H9 (cell line): ENCODE measurements around the gene SOX18. TPM values are rescaled to one million over a fixed set of nuclear protein-coding genes. Genes with fewer than 3 reads are reported as not detected.

ENCODE experiments used
- DNase-seq: peaks from one replicate; pipeline ENCODE4 v3.0.0-alpha.2; 2017
- H2AFZ ChIP-seq: one replicate; pipeline ENCODE4 v1.6.1; 2013; ENCODE audit warnings: mild to moderate bottlenecking, low read length, control low read depth, moderate library complexity
- H2AK5ac ChIP-seq: 2 replicates; pipeline ENCODE4 v1.6.1; 2013; ENCODE audit warnings: low read length, control low read depth, mixed read lengths; ENCODE audit not compliant: insufficient read length
- H2BK120ac ChIP-seq: one replicate; pipeline ENCODE4 v1.6.1; 2013; ENCODE audit warnings: low read depth, mild to moderate bottlenecking, low read length, control low read depth, inconsistent platforms; ENCODE audit not compliant: poor library complexity, severe bottlenecking
- H2BK12ac ChIP-seq: 2 replicates; pipeline ENCODE4 v1.6.1; 2013; ENCODE audit warnings: low read length, control low read depth, mixed read lengths, low read depth; ENCODE audit not compliant: insufficient read length
- H2BK15ac ChIP-seq: 2 replicates; pipeline ENCODE4 v1.6.1; 2013; ENCODE audit warnings: low read depth, low read length, control low read depth
- H2BK20ac ChIP-seq: one replicate; pipeline ENCODE4 v1.6.1; 2013; ENCODE audit warnings: low read depth, mild to moderate bottlenecking, low read length, control low read depth, inconsistent platforms; ENCODE audit not compliant: poor library complexity, severe bottlenecking
- H2BK5ac ChIP-seq: 2 replicates; pipeline ENCODE4 v1.6.1; 2013; ENCODE audit warnings: low read length, control low read depth, mixed read lengths; ENCODE audit not compliant: insufficient read length
- H3K14ac ChIP-seq: 2 replicates; pipeline ENCODE4 v1.6.1; 2013; ENCODE audit warnings: low read length, control low read depth; ENCODE audit not compliant: insufficient read depth
- H3K18ac ChIP-seq: 2 replicates; pipeline ENCODE4 v1.6.1; 2013; ENCODE audit warnings: low read depth, mild to moderate bottlenecking, mixed read lengths, low read length, control low read depth; ENCODE audit not compliant: insufficient read length
- H3K23ac ChIP-seq: 2 replicates; pipeline ENCODE4 v1.6.1; 2013; ENCODE audit warnings: low read length, control low read depth, mixed read lengths, low read depth; ENCODE audit not compliant: insufficient read length
- H3K23me2 ChIP-seq: 2 replicates; pipeline ENCODE4 v1.6.1; 2013; ENCODE audit warnings: low read depth, mild to moderate bottlenecking, mixed read lengths, low read length, control low read depth; ENCODE audit not compliant: insufficient read length, poor library complexity, severe bottlenecking
- H3K27ac ChIP-seq: 2 replicates; pipeline ENCODE4 v1.5.1; 2013; ENCODE audit warnings: low read length, control low read depth, mixed read lengths, low read depth; ENCODE audit not compliant: insufficient read length
- H3K27me3 ChIP-seq: 2 replicates; pipeline ENCODE4 v1.6.1; 2013; ENCODE audit warnings: low read length, control low read depth, inconsistent platforms; ENCODE audit not compliant: insufficient read depth
- H3K4ac ChIP-seq: 2 replicates; pipeline ENCODE4 v1.6.1; 2013; ENCODE audit warnings: low read depth, mild to moderate bottlenecking, control low read depth, inconsistent platforms, low read length, moderate library complexity
- H3K4me1 ChIP-seq: 2 replicates; pipeline ENCODE4 v1.6.1; 2013; ENCODE audit warnings: low read length, control low read depth, inconsistent platforms; ENCODE audit not compliant: insufficient read depth
- H3K4me2 ChIP-seq: 2 replicates; pipeline ENCODE4 v1.6.1; 2013; ENCODE audit warnings: low read length, control low read depth, mixed read lengths; ENCODE audit not compliant: insufficient read length, insufficient read depth
- H3K56ac ChIP-seq: 2 replicates; pipeline ENCODE4 v1.6.1; 2013; ENCODE audit warnings: low read depth, mild to moderate bottlenecking, mixed read lengths, low read length, control low read depth; ENCODE audit not compliant: insufficient read length
- H3K79me1 ChIP-seq: 2 replicates; pipeline ENCODE4 v1.6.1; 2013; ENCODE audit warnings: low read depth, mild to moderate bottlenecking, moderate library complexity, low read length, control low read depth, inconsistent platforms; ENCODE audit not compliant: insufficient read depth, poor library complexity, severe bottlenecking
- H3K79me2 ChIP-seq: 2 replicates; pipeline ENCODE4 v1.6.1; 2013; ENCODE audit warnings: low read length, control low read depth, inconsistent platforms; ENCODE audit not compliant: insufficient read depth
- H3K9ac ChIP-seq: 2 replicates; pipeline ENCODE4 v1.6.1; 2013; ENCODE audit warnings: low read length, control low read depth, mixed read lengths; ENCODE audit not compliant: insufficient read length; ENCODE audit errors: extremely low read depth
- H3K9me3 ChIP-seq: one replicate; pipeline ENCODE4 v1.6.1; 2013; ENCODE audit warnings: low read depth, low read length, inconsistent platforms; ENCODE audit not compliant: control insufficient read depth
- H3T11ph ChIP-seq: one replicate; pipeline ENCODE4 v1.6.1; 2013; ENCODE audit warnings: mild to moderate bottlenecking, low read length, control low read depth, inconsistent platforms
- H4K20me1 ChIP-seq: one replicate; pipeline ENCODE4 v1.6.1; 2013; ENCODE audit not compliant: control insufficient read depth, insufficient read length, insufficient read depth
- H4K5ac ChIP-seq: 2 replicates; pipeline ENCODE4 v1.6.1; 2013; ENCODE audit warnings: low read depth, mild to moderate bottlenecking, mixed read lengths, low read length, control low read depth; ENCODE audit not compliant: insufficient read length
- H4K8ac ChIP-seq: replicated peaks from 2 replicates; pipeline ENCODE4 v1.6.1; 2013; ENCODE audit warnings: low read length, control low read depth, mixed read lengths, low read depth; ENCODE audit not compliant: insufficient read length
- H4K91ac ChIP-seq: 2 replicates; pipeline ENCODE4 v1.6.1; 2013; ENCODE audit warnings: low read depth, mild to moderate bottlenecking, moderate library complexity, mixed read lengths, low read length, control low read depth; ENCODE audit not compliant: insufficient read length
- H3K27ac Mint-ChIP-seq, 3 experiments: 2 replicates in 2 of 3; 3 replicates in 1 of 3; pipeline ENCODE4 v1.8.0; 2020 to 2021; ENCODE audit warnings: mixed read lengths in 3 of 3, mild to moderate bottlenecking in 1 of 3, moderate library complexity in 1 of 3
- H3K27me3 Mint-ChIP-seq: 2 replicates; pipeline ENCODE4 v1.8.0; 2021; ENCODE audit warnings: low read depth, mild to moderate bottlenecking, moderate library complexity, mixed read lengths
- H3K36me3 Mint-ChIP-seq, 3 experiments: 2 replicates in 2 of 3; 3 replicates in 1 of 3; pipeline ENCODE4 v1.8.0; 2020 to 2021; ENCODE audit warnings: low read depth in 3 of 3, mixed read lengths in 3 of 3; ENCODE audit not compliant: insufficient read depth in 1 of 3
- H3K4me1 Mint-ChIP-seq, 2 experiments: 2 replicates each; pipeline ENCODE4 v1.8.0; 2020; ENCODE audit warnings: mixed read lengths in 2 of 2
- H3K4me3 Mint-ChIP-seq, 2 experiments: 2 replicates in 1 of 2; 3 replicates in 1 of 2; pipeline ENCODE4 v1.8.0; 2020 to 2021; ENCODE audit warnings: mild to moderate bottlenecking in 2 of 2, mixed read lengths in 2 of 2, moderate library complexity in 1 of 2
- H3K9me3 Mint-ChIP-seq, 2 experiments: 2 replicates in 1 of 2; 3 replicates in 1 of 2; pipeline ENCODE4 v1.8.0; 2020; ENCODE audit warnings: mild to moderate bottlenecking in 2 of 2, mixed read lengths in 2 of 2, moderate library complexity in 1 of 2
- CTCF ChIP-seq: fragments of 200-600 bp; sonication (generic); conservative IDR thresholded peaks from 3 replicates; pipeline ENCODE4 v1.8.0; 2021; ENCODE audit warnings: antibody characterized with exemption, mild to moderate bottlenecking
- WGBS: extraction: QIAGEN DNeasy Blood & Tissue Kit; methylation state at CpG from one replicate; pipeline ENCODE4 v1.1.7; 2013; ENCODE audit warnings: missing lambda C conversion rate, low lambda C conversion rate, mixed read lengths; ENCODE audit not compliant: insufficient read length; ENCODE audit errors: extremely low coverage; 5-methylcytosine and 5-hydroxymethylcytosine counted together
- total RNA-seq: library from RNA; stranded (reverse); gene quantifications from 2 replicates; pipeline ENCODE4 v1.2.1, GENCODE V29; 2021

Gene SOX18
- total RNA-seq, 1 experiment from 2014 or later: 2.0 TPM

GRCh38 chr20:64006902-64007301 lies 42.5 kb downstream of the SOX18 start:
- no peak overlapping the region for H2BK15ac ChIP-seq
- H2AFZ ChIP-seq: no peak overlapping the region
- TF ChIP-seq CTCF: no peak
- H2BK12ac ChIP-seq: no peak overlapping the region
- no peaks in the 10 kb centered on the region for H3K23me2 ChIP-seq
- no peak overlapping the region for H3K27ac ChIP-seq
- H2BK5ac ChIP-seq: no peak overlapping the region
- no peak overlapping the region for H2BK20ac ChIP-seq
- Mint-ChIP-seq H3K27ac (no peak overlapping the region), H3K27me3 (no peaks in the 10 kb centered on the region), H3K9me3 (peaks cover 4 to 5% of the 10 kb centered on the region in 2 experiments; a peak in 2 of 5 replicates), H3K36me3 (peaks cover 25 to 80% (median 72%) of the 10 kb centered on the region in 3 experiments), H3K4me1 (no peaks in the 10 kb centered on the region), H3K4me3 (no peak overlapping the region)
- H3T11ph ChIP-seq: no peak overlapping the region
- H4K20me1 ChIP-seq: no peaks in the 10 kb centered on the region
- no peak overlapping the region for H3K4ac ChIP-seq
- no peak overlapping the region for H3K23ac ChIP-seq
- no peaks in the 10 kb centered on the region for H3K79me2 ChIP-seq
- H2BK120ac ChIP-seq: no peak overlapping the region
- H3K27me3 ChIP-seq: no peaks in the 10 kb centered on the region
- H2AK5ac ChIP-seq: no peak overlapping the region
- H3K14ac ChIP-seq: no peak overlapping the region
- H3K9ac ChIP-seq: no peak overlapping the region
- H3K4me2 ChIP-seq: no peak overlapping the region
- H3K4me1 ChIP-seq: no peaks in the 10 kb centered on the region
- H3K9me3 ChIP-seq: no peaks in the 10 kb centered on the region
- no CpG with 5 or more reads among the region's 3 CpGs for WGBS
- no peak for DNase-seq
- H4K5ac ChIP-seq: no peak overlapping the region
- H3K56ac ChIP-seq: no peak overlapping the region
- H4K8ac ChIP-seq: no peak overlapping the region
- no peak overlapping the region for H4K91ac ChIP-seq
- H3K79me1 ChIP-seq: peaks cover 4% of the 10 kb centered on the region
- no peak overlapping the region for H3K18ac ChIP-seq
